ENCODE measurements around the gene PLAGL1.
A peak's percentile ranks its signal among the peaks of the same experiment; 100 is the strongest.

PLAGL1 gene

GRCh38 chr6:143896126-143896860 is 111.8 kb downstream of the PLAGL1 start:
- Histone ChIP-seq H3K27ac (peak overlapping the region in 16 of 21 experiments; percentile 2 to 77 (median 56)), H3K4me3 (no peak overlapping the region)

GRCh38 chr6:143894655-143895054 is 113.4 kb downstream of the PLAGL1 start:
- H3K4me3 ChIP-seq: no peak overlapping the region
- no peak overlapping the region for H3K27ac ChIP-seq
